ENCODE results near the gene GALP.
A peak's percentile ranks its signal among the peaks of the same experiment; 100 is the strongest.
"Not testable (repeated sequence)": the region's sequence is repeated elsewhere in the genome, so short reads cannot be mapped to it uniquely, and the experiment has no call there.

Gene GALP

DNA sequence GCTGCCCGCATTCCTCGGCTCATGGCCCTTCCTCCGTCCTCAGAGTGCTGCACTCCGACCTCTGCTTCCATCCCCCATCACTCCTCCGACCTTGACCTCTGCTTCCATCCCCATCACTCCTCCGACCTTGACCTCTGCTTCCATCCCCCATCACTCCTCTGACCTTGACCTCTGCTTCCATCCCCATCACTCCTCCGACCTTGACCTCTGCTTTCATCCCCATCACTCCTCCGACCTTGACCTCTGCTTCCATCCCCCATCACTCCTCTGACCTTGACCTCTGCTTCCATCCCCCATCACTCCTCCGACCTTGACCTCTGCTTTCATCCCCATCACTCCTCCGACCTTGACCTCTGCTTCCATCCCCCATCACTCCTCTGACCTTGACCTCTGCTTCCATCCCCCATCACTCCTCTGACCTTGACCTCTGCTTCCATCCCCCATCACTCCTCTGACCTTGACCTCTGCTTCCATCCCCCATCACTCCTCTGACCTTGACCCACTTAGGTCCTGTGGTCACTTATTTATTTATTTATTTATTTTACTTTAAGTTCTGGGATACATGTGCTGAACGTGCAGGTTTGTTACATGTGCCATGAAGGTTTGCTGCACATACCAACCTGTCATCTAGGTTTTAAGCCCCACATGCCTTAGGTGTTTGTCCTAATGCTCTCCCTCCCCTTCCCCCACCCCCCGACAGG lies 26.7 kb upstream of the GALP start:
- not testable (repeated sequence) for DNase-seq

GRCh38 chr19:56149656-56150038 lies 26.2 kb upstream of the GALP start:
- DNase-seq: no peak

DNA sequence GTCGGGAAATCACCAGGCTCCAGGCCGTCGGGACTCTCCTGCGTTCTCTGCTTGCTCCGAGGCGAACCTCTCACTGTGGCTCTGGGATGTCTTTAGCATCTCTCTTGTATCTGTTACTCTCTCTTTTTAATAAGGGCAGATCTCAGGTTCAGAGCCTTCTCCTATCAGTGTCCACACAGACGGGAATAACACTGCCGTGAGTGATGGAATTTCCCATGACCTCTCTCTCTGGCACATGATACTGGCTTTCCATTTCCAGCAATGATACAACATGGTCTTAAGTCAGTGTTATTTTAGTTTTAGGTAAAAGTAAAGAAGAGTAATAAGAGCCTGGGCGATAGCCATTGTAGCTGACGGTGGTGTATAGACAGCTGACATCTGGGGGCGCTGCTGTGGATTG lies 25.4 kb upstream of the GALP start:
- no peak for DNase-seq

GRCh38 chr19:56152644-56153043 lies 23.2 kb upstream of the GALP start:
- no peak for DNase-seq

DNA sequence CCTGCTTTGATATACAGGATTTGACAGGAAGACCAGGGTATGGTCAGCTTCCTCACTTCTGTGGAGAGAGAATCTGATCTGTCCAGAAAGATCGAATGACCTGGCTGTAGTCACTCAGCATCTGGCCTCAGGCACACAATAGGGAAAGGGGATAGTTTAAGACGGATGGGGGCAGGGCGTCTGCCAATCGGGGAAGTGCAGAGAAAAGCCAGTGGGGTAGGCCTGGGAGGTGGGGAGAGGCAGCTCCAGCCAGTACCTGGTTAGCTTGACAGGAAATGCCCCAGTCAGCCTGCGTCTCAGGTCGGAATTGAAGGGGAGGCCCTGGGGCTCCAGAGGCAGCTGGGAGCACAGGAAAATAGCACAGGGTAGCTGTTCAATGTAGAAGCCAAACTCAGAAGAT lies 22.3 kb upstream of the GALP start:
- no peak for DNase-seq

- no peak for DNase-seq
Measured at GRCh38 chr19:56155124-56155687, 20.6 kb upstream of the GALP start.

GRCh38 chr19:56156768-56157167 lies 19.0 kb upstream of the GALP start:
- DNase-seq: no peak

GRCh38 chr19:56158170-56158757 lies 17.5 kb upstream of the GALP start:
- DNase-seq: no peak

DNA sequence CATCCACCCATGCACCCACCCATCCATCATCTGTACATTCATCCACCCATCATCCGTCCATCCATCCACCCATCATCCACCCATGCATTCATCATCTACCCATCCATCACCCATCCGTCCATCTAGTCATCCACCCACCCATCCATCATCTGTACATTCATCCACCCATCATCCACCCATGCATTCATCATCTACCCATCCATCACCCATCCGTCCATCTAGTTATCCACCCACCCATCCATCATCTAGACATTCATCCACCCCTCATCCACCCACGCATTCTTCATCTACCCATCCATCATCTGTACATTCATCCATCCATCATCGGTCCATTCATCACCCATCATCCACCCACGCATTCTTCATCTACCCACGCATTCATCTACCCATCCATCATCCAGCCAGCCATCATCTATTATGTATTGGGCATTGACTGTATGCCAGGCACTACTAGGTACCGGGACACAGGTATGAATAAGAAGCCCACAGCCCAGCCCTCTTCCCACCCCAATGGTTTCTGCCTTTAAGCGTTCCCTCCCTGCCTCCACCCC lies 16.7 kb upstream of the GALP start:
- DNase-seq: no peak

- DNase-seq: no peak
Measured at GRCh38 chr19:56159622-56160271, 16.1 kb upstream of the GALP start.

GRCh38 chr19:56161534-56161933 lies 14.3 kb upstream of the GALP start:
- DNase-seq: no peak

DNA sequence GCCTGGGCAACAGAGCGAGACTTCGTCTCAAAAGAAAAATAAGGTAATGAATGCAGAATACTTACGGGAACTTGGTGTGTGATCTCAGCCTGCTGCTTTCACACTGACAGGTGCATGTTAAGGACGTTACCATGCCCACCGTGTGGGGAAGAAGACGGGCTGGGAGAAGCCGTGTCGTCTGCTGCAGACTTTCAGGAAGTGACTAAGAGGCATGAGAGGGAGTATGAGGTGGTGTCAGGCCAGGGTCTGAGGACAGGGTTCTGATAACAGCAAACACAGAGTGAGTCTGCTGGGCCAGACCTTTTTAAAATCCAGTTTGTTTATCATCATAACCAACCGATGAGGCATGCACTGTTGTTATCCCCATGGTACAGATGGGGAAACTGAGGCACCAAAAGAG lies 13.6 kb upstream of the GALP start:
- DNase-seq: no peak

GRCh38 chr19:56163097-56163496 lies 12.7 kb upstream of the GALP start:
- no peak for DNase-seq

DNA sequence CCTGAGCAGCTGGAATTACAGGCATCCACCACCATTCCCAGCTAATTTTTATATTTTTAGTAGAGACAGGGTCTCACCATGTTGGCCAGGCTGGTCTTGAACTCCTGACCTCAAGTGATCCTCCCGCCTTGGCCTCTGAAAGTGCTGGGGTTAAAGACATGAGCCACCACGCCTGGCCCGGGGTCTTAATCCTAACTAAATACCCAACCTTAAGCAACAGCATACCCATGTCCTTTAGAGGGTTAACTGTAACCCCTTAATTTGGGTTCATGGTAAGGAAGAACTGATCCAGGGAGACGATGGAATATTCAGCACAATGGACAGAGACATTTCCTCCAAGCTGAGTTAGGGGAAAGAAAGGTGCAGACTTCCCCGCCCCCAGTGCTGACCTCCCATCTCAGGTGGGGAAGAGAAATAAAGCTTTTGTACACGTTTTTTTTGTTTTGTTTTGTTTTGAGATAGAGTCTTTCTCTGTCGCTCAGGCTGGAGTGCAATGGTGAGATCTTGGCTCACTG lies 8.7 kb upstream of the GALP start:
- no peak for DNase-seq

DNA sequence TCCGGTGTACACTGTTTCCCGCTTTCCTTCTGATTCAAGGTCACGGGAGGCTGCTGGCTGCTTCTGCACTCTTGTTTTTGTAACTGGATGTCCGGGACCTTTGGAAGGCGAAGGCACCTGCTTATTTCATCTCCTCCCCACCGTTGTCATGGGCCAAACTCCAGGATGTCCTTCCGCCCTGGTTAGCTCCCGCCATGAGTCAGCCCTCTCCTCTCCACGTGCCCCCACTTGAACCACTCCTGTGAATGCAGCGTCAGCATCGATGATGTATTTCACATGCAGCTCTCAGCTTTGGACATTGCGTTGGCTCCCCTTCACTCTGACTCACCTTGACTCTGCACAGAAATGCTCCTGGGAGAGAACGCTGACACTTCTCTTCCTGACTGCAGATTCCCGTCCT lies 5.5 kb upstream of the GALP start:
- peak; percentile 84 for DNase-seq

DNA sequence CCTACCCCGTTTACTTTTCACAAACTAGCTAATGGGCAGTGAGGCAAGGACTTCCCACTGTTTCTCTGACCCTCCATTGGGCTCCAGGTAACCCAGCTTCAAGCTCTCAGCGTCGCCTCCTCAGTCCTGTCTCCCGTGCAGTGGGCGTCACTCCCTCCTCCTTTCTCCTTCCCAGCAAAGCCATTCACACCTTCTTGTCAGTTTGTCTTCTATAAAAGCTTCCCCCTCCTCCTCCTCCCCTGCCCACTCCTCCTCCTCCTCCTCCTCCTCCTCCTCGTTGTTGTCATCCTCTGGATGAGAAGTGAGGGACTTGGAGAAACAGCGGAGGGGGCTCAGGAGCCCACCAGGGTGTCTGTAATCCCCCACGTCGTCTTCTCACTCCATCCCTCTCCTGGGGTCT lies 1.7 kb upstream of the GALP start:
- no peak for DNase-seq

DNA sequence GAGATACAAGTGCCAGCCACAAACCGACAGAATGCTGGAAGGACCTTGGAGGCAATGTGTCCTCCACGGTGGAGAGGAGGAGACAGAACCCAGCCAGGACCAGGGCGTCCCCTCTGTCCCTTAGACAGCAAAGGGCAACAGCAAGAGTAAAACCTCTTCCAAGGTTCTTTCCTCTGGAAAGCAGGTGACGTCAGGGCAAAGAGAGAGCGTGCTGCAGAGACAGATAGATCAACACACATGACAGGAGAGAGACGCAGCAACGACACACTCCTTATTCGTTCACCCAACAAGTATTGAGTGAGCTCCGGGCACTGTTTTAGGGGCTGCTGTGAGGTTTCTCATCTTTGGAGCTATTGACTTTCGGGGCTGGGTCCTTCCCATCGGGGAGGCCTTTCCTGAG lies 1.3 kb upstream of the GALP start:
- DNase-seq: no peak

DNA sequence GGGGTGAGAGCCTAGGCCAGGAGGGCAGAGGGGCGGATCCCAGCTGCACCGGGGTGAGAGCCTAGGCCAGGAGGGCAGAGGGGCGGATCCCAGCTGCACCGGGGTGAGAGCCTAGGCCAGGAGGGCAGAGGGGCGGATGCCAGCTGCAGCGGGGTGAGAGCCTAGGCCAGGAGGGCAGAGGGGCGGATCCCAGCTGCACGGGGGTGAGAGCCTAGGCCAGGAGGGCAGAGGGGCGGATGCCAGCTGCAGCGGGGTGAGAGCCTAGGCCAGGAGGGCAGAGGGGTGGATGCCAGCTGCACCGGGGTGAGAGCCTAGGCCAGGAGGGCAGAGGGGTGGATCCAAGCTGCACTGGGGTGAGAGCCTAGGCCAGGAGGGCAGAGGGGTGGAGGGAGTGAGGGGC lies 502 bp downstream of the GALP start:
- not testable (repeated sequence) for DNase-seq

DNA sequence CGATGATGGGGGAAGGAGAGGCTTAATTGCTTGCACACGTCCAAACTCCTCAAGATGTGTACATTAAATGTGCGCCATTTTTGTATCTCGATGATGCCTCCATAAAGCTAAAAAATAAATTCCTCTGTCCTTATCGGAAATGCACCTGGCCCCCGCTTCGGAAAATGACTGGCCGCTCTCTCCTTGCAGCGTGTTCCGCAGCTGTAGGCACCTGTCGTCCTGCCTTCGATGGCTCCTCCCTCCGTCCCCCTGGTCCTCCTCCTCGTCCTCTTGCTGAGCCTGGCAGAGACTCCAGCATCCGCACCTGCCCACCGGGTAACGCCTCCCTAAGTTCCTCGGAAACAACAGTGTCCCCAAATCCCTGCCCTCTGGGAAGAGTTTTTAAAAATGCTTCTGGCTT lies 1.1 kb downstream of the GALP start:
- no peak for DNase-seq

DNA sequence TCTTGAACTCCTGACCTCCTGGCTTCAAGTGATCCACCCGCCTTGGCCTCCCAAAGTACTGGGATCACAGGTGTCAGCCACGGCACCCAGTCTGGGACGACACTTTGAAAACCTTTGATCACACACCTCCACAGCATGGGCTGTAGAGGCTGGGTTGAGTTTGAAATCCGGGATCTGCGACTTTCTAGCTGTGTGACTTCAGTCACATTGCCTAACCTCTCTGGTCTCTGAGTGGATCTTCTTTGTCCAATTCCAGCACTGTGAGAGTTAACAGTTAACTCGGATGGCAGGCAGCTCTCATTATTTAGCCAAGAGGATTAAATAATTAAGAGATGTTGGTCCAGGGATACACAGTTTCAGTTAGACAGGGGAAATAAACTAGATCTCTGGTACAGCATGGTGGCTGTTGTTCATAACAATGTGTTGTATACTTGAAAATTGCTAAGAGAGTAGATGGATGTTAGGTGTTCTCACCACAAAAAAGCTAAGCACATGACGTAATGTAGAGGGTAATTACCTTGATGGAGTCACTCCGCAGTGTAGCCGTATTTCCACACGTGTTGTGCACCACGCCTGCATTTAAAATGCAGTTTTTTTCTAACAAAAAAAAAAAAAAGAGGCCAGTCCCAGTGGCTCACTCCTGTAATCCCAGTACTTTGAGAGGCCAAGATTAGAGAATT lies 1.9 kb downstream of the GALP start:
- DNase-seq: no peak

DNA sequence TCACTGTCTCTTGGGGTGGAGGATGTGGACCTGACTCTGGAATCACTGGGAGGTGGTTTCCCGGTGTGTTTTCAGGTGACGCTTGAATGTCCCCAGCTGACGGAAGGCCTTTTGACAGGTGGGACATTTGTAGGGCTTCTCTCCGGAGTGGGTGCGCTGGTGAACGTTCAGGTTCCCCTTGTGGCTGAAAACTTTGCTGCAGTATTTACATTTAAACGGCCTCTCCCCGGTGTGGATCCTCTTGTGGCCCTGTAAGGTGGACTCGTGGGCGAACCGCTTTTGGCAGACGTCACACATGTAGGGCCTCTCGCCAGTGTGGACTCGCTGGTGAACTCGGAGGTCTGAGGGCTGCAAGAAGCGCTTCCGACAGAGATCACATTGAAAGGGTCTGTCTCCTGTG lies 14.0 kb downstream of the GALP start:
- no peak for DNase-seq

GRCh38 chr19:56191115-56191514 lies 15.3 kb downstream of the GALP start:
- no peak for DNase-seq

DNA sequence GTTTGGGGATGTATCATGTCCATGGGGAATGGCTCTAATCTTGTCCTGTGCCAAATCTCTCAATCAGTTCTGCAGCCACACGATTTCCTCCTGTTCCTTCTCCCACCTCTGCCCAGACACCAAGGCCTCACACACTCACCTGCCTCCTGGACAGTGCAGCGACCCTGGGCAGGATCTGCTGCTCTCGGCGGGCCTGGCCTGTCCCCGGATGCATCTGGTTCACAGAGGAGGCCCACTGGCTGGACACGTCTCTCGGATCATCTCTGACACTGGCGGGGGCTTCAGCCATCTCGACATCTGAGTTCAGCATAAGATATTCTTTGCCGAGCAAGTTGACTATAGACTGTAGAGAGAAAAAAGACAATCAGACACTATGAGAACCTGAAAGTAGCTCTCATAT lies 15.9 kb downstream of the GALP start:
- DNase-seq: no peak
